HepG2 (cell line): Measurements from ENCODE around the gene MAP1B. TPM values are rescaled to one million over a fixed set of nuclear protein-coding genes. Genes with fewer than 3 reads are reported as not detected.

Experiments used
- ATAC-seq: fragments of 200-7000 bp; cut with Tn5 transposase; 3 replicates; pipeline ENCODE4 v1.9.1; 2020; ENCODE audit warnings: mild to moderate bottlenecking, moderate library complexity
- BruUV-seq: library from RNA; stranded (reverse); fragments of 400-500 nt; replicated peaks from 2 replicates; lab custom pipeline; 2021; lab: Mats Ljungman, UMichigan
- CTCF ChIA-PET: fragments of 300-600 bp; formaldehyde crosslinking; extraction: SDS; loops from one replicate; lab custom pipeline; 2021; ENCODE audit warnings: low total read pairs, inconsistent platforms, low intra/inter-chr PET ratio; lab: Yijun Ruan, JAX
- POLR2A ChIA-PET: fragments of 350-600 bp; sonication (Branson Sonifier 250); formaldehyde crosslinking; loops from one replicate; lab custom pipeline; 2020; ENCODE audit warnings: antibody characterized with exemption, inconsistent platforms; lab: Yijun Ruan, JAX
- DNase-seq: peaks from one replicate; pipeline ENCODE4 v3.0.0-alpha.2; 2015; ENCODE audit warnings: low spot score
- FAIRE-seq: peaks from 3 replicates; lab custom pipeline; 2011; peaks lifted over from hg19 to GRCh38; lab: Jason Lieb, UNC
- H2AFZ ChIP-seq: one replicate; pipeline ENCODE4 v1.6.1; 2011; ENCODE audit warnings: low read length, inconsistent platforms
- H3K27ac ChIP-seq: fragments of 300-600 bp; 3 replicates; pipeline ENCODE4 v1.8.0; 2011; ENCODE audit warnings: mixed run types, mild to moderate bottlenecking, mixed read lengths, low read length, inconsistent platforms; ENCODE audit not compliant: insufficient read depth; ENCODE audit errors: extremely low read length
- H3K27me3 ChIP-seq, 2 experiments: fragments of 200-600 bp in 1 of 2; 2 replicates in 1 of 2; 3 replicates in 1 of 2; pipeline versions ENCODE4 v1.6.0 to v1.8.0; 2011; ENCODE audit warnings: low read length in 2 of 2, mild to moderate bottlenecking in 2 of 2, moderate library complexity in 2 of 2, inconsistent platforms in 1 of 2; ENCODE audit not compliant: insufficient read depth in 2 of 2, control insufficient read depth in 1 of 2
- H3K36me3 ChIP-seq, 2 experiments: fragments of 200-600 bp in 1 of 2; replicated peaks in 1 of 2; 2 replicates in 1 of 2; 3 replicates in 1 of 2; pipeline versions ENCODE4 v1.5.1 to v1.8.0; 2011; ENCODE audit warnings: low read length in 2 of 2, inconsistent platforms in 1 of 2; ENCODE audit not compliant: insufficient read depth in 2 of 2, control insufficient read depth in 1 of 2
- H3K4me1 ChIP-seq: 2 replicates; pipeline ENCODE4 v1.5.1; 2012; ENCODE audit warnings: low read length, inconsistent platforms; ENCODE audit not compliant: insufficient read depth
- H3K4me2 ChIP-seq: 2 replicates; pipeline ENCODE4 v1.6.0; 2011; ENCODE audit warnings: low read depth, low read length, inconsistent platforms
- H3K4me3 ChIP-seq, 3 experiments: fragments of 200-600 bp in 1 of 3; sonication (generic), shearing (Covaris generic) in 1 of 3; replicated peaks in 1 of 3; 2 replicates each; pipeline ENCODE4 v1.5.1; 2011 to 2016; ENCODE audit warnings: low read length in 3 of 3, inconsistent platforms in 2 of 3, low read depth in 2 of 3, mild to moderate bottlenecking in 2 of 3, control low read depth in 1 of 3, mixed read lengths in 1 of 3; ENCODE audit not compliant: insufficient read depth in 1 of 3
- H3K79me2 ChIP-seq: one replicate; pipeline ENCODE4 v1.6.1; 2011; ENCODE audit warnings: low read length, inconsistent platforms; ENCODE audit not compliant: insufficient read depth
- H3K9ac ChIP-seq: 2 replicates; pipeline ENCODE4 v1.6.0; 2011; ENCODE audit warnings: mild to moderate bottlenecking, low read depth, low read length, inconsistent platforms; ENCODE audit not compliant: insufficient read depth
- H3K9me3 ChIP-seq: 2 replicates; pipeline ENCODE4 v1.5.1; 2012; ENCODE audit warnings: mild to moderate bottlenecking, low read length
- H4K20me1 ChIP-seq: 2 replicates; pipeline ENCODE4 v1.6.0; 2011; ENCODE audit warnings: inconsistent platforms, mild to moderate bottlenecking, low read length, moderate library complexity; ENCODE audit not compliant: insufficient read depth
- CAMTA2 ChIP-seq: sonication (generic); formaldehyde crosslinking; IDR thresholded peaks from 2 replicates; pipeline ENCODE4 v1.4.0; 2020; ENCODE audit warnings: mild to moderate bottlenecking, missing genetic modification reagents, borderline replicate concordance
- ETS1 ChIP-seq: sonication (generic); formaldehyde crosslinking; IDR thresholded peaks from 2 replicates; pipeline ENCODE4 v1.4.0; 2020; ENCODE audit warnings: missing genetic modification reagents
- JUND ChIP-seq: sonication (generic); formaldehyde crosslinking; IDR thresholded peaks from 2 replicates; pipeline ENCODE4 v1.8.0; 2022; ENCODE audit warnings: mild to moderate bottlenecking, missing genetic modification reagents
- SRSF1 ChIP-seq: fragments of 200-400 bp; formaldehyde crosslinking; optimal IDR thresholded peaks from 2 replicates; pipeline ENCODE3; 2017; ENCODE audit warnings: mild to moderate bottlenecking, low read depth, low read length, moderate library complexity
- ZKSCAN1 ChIP-seq: fragments of 150-350 bp; IDR thresholded peaks from 2 replicates; pipeline ENCODE4 v1.6.1; 2014; ENCODE audit warnings: low read length
- ZNF546 ChIP-seq: sonication (generic); formaldehyde crosslinking; conservative IDR thresholded peaks from 2 replicates; pipeline ENCODE4 v1.8.1; 2023; ENCODE audit warnings: mild to moderate bottlenecking, missing genetic modification reagents
- WGBS: methylation state at CpG from one replicate; pipeline ENCODE4 v1.1.6; 2017; ENCODE audit warnings: low lambda C conversion rate; 5-methylcytosine and 5-hydroxymethylcytosine counted together
- in situ Hi-C: cut with HindIII; loops from 2 replicates; pipeline ENCODE4 v1.10.0; 2017; ENCODE audit warnings: low pct_unique_long_range_greater_than_20kb; ENCODE audit not compliant: extremely low pct_ligation_motif_present
- intact Hi-C: fragments of 100-400 bp; cut with micrococcal nuclease; formaldehyde crosslinking; loops from one replicate; pipeline ENCODE4 v1.10.0; 2022; ENCODE audit not compliant: unreplicated experiment
- polyA plus RNA-seq, 8 experiments: library from polyadenylated mRNA; depleted of rRNA in 3 of 8; stranded (reverse) in 7 of 8; unstranded in 1 of 8; fragments of >200 nt; fragmentation: Illumina TruSeq in 4 of 8; extraction: Trizol in 4 of 8; gene quantifications; 2 replicates each; pipeline versions ENCODE4 v1.2.1 to v1.2.3, GENCODE V29; 2011 to 2016; ENCODE audit warnings: low read depth in 4 of 8, missing spikeins in 1 of 8, mixed read lengths in 1 of 8; ENCODE audit not compliant: insufficient read depth in 1 of 8
- total RNA-seq, 5 experiments: library from RNA; depleted of rRNA; stranded (reverse); fragments of >200 nt; fragmentation: Illumina TruSeq; extraction: Trizol; gene quantifications; 2 replicates each; pipeline ENCODE4 v1.2.3, GENCODE V29; 2016; ENCODE audit warnings: low read depth in 1 of 5
- TF ChIP-seq, protein P1 (sequence below): sonication (generic); formaldehyde crosslinking; IDR thresholded peaks from 2 replicates; pipeline ENCODE4 v1.4.0; 2020; ENCODE audit warnings: missing genetic modification reagents

MAP1B gene
- total and polyA plus RNA-seq, 2 of the 13 experiments (the other 11 are each of a cell fraction or from before 2014, with no cell fraction given) = 3.3 to 6.2 TPM

DNA sequence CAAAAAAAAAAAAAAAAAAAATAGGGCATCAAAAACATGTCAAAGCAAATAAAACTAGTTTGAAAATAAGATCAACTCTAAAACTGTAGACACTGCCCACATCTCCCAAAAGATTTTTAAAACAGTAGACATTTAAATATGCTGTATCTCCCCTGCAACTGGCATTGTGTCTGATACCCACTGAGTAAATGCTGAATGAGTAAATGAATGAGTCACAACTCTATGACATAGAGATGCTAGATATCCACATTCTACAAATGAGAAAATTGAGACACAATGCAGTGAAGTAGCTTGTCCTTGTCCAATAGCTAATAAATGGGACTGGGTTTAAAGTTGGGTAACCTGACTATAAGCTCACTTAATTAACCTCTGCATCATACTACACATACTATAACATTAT, 14.1 kb upstream of the MAP1B start:
- Histone ChIP-seq H3K27ac (no peak overlapping the region), H2AFZ (no peak overlapping the region), H3K9me3 (no peaks in the 10 kb centered on the region), H3K9ac (no peak overlapping the region), H3K4me1 (no peaks in the 10 kb centered on the region), H4K20me1 (no peaks in the 10 kb centered on the region), H3K4me3 (no peak overlapping the region), H3K79me2 (no peaks in the 10 kb centered on the region), H3K4me2 (no peak overlapping the region), H3K27me3 (0 out of 5 replicates have a peak, but pooled peaks cover 0 to 8% of the 10 kb centered on the region in 2 experiments), H3K36me3 (no peaks in the 10 kb centered on the region)
- in situ Hi-C loops (no loop called here), intact Hi-C loops (no loop called here)
- FAIRE-seq (no peak), ATAC-seq (no peak), DNase-seq (no peak)
- ChIA-PET CTCF (no interaction called here), POLR2A (no interaction called here)
- BruUV-seq = no TSS peak
- TF ChIP-seq, protein P1, sequence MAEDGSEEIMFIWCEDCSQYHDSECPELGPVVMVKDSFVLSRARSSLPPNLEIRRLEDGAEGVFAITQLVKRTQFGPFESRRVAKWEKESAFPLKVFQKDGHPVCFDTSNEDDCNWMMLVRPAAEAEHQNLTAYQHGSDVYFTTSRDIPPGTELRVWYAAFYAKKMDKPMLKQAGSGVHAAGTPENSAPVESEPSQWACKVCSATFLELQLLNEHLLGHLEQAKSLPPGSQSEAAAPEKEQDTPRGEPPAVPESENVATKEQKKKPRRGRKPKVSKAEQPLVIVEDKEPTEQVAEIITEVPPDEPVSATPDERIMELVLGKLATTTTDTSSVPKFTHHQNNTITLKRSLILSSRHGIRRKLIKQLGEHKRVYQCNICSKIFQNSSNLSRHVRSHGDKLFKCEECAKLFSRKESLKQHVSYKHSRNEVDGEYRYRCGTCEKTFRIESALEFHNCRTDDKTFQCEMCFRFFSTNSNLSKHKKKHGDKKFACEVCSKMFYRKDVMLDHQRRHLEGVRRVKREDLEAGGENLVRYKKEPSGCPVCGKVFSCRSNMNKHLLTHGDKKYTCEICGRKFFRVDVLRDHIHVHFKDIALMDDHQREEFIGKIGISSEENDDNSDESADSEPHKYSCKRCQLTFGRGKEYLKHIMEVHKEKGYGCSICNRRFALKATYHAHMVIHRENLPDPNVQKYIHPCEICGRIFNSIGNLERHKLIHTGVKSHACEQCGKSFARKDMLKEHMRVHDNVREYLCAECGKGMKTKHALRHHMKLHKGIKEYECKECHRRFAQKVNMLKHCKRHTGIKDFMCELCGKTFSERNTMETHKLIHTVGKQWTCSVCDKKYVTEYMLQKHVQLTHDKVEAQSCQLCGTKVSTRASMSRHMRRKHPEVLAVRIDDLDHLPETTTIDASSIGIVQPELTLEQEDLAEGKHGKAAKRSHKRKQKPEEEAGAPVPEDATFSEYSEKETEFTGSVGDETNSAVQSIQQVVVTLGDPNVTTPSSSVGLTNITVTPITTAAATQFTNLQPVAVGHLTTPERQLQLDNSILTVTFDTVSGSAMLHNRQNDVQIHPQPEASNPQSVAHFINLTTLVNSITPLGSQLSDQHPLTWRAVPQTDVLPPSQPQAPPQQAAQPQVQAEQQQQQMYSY = no peak

DNA sequence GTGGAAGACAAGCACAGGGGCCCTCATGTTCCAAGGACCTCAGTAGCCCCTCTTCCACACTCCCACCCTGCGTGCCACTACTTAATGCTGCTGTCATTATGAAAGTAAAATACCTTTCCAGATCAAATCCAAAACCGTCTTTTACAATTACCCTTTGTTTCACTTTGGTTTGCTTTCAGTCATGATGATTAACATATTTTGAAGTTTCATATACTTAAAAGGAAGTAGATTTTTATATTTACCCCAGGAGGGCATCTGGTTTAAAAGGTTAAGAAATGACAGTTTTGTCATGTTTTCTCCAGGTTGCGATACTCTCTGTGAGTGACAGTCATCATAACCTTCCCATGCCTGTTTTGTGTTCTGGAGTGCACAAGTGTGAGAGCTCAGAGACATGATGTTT, 13.5 kb upstream of the MAP1B start:
- DNase-seq (no peak), FAIRE-seq (no peak), ATAC-seq (no peak)
- Histone ChIP-seq H3K79me2 (no peaks in the 10 kb centered on the region), H3K4me2 (no peak overlapping the region), H3K4me3 (no peak overlapping the region), H3K27ac (no peak overlapping the region), H3K36me3 (no peaks in the 10 kb centered on the region), H2AFZ (no peak overlapping the region), H4K20me1 (no peaks in the 10 kb centered on the region), H3K9me3 (no peaks in the 10 kb centered on the region), H3K27me3 (0 out of 5 replicates have a peak, but pooled peaks cover 0 to 8% of the 10 kb centered on the region in 2 experiments), H3K9ac (no peak overlapping the region), H3K4me1 (no peaks in the 10 kb centered on the region)
- WGBS = 61% methylated on average over 3 of the region's 3 CpGs
- TF ChIP-seq CAMTA2 (CRISPR knock-in tag) (no peak), SRSF1 (no peak), ZKSCAN1 (no peak), ZNF546 (CRISPR knock-in tag) (no peak), ETS1 (CRISPR knock-in tag) (no peak), JUND (CRISPR knock-in tag) (no peak)
- in situ Hi-C loops = no loop called here
- no TSS peak for BruUV-seq
- CTCF ChIA-PET = no interaction called here
- intact Hi-C loops = no loop called here
- POLR2A ChIA-PET = no interaction called here
